ENCODE measurements around the gene PLA2G3.

DNA sequence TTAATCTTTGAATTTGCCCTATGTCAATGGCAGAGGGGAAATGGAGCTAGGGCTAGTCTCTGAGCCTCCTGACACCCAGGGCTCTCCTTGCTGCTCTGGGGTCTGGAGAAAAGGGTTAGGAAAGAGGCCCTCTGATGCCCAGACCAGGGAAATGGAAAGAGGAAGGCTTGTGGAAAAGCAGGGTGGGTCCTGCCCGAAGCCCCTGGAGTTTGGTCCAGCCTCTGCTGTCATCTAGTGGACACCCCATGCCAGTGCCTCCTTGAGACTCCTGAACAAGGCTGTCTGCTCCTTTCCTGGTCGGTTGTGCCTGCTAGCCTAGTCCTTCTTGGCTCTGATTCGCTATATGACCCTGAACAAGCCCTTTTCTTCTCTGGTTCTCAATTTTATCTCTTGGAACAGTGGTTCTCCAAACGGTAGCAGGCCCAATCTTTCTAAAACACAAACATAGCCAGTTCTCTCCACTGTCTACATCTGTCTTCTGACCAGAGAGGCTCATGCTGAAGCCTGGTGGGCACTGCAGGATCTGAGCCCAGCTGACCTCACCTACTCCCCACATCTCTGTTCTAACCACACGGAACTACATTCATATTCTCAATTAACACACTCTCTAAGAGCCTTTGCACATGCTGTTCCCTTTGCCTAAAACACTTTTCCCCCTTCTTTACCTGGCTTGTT is 8.8 kb upstream of the PLA2G3 start:
- TF ChIP-seq, protein P1, sequence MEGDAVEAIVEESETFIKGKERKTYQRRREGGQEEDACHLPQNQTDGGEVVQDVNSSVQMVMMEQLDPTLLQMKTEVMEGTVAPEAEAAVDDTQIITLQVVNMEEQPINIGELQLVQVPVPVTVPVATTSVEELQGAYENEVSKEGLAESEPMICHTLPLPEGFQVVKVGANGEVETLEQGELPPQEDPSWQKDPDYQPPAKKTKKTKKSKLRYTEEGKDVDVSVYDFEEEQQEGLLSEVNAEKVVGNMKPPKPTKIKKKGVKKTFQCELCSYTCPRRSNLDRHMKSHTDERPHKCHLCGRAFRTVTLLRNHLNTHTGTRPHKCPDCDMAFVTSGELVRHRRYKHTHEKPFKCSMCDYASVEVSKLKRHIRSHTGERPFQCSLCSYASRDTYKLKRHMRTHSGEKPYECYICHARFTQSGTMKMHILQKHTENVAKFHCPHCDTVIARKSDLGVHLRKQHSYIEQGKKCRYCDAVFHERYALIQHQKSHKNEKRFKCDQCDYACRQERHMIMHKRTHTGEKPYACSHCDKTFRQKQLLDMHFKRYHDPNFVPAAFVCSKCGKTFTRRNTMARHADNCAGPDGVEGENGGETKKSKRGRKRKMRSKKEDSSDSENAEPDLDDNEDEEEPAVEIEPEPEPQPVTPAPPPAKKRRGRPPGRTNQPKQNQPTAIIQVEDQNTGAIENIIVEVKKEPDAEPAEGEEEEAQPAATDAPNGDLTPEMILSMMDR (IDR thresholded peaks at IDR 0.05): peak; percentile 52 to 86 (median 63)
- no peak for TF ChIP-seq POLR2AphosphoS5 (IDR thresholded peaks at IDR 0.05; ENCODE audit: insufficient read depth in 1 of 2, low read depth in 1 of 2)

Measured in vagina (tissue), 2 donors.